ENCODE measurements around the gene LSM12.
"Not testable (repeated sequence)": the region's sequence is repeated elsewhere in the genome, so short reads cannot be mapped to it uniquely, and the experiment has no call there.

LSM12 gene

DNA sequence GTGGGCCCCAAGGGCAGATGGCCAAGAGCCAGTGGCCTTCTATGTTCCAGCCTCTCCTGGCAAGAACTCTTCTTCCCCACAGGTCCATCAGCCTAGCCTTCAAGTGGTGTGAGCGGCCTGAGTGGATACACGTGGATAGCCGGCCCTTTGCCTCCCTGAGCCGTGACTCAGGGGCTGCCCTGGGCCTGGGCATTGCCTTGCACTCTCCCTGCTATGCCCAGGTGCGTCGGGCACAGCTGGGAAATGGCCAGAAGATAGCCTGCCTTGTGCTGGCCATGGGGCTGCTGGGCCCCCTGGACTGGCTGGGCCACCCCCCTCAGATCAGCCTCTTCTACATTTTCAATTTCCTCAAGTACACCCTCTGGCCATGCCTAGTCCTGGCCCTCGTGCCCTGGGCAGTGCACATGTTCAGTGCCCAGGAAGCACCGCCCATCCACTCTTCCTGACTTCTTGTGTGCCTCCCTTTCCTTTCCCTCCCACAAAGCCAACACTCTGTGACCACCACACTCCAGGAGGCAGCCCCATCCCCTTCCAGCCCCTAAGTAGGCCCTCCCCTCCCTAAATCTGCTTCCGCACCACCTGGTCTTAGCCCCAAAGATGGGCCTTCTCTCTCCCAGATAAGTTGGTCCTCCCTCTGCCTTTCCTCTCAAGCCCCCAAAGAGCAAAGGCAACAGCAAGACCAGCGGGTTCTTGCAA is 9.3 kb upstream of the LSM12 start:
- no peak for DNase-seq

DNA sequence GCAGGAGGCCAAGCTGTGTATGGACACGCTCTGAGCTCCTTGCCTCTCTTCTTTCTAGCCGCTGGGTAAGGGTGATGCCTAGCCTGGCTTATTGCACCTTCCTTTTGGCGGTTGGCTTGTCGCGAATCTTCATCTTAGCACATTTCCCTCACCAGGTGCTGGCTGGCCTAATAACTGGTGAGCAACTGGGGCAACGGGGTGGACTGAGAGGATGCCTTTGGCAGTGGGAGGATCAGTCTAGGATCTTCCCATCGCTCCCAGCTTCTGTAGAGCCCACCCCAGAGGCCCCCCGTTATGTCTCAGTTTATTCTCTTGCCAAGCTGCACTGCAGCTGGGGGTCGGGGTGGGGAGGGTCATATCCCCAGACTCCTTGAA is 8.4 kb upstream of the LSM12 start:
- DNase-seq, result no peak

DNA sequence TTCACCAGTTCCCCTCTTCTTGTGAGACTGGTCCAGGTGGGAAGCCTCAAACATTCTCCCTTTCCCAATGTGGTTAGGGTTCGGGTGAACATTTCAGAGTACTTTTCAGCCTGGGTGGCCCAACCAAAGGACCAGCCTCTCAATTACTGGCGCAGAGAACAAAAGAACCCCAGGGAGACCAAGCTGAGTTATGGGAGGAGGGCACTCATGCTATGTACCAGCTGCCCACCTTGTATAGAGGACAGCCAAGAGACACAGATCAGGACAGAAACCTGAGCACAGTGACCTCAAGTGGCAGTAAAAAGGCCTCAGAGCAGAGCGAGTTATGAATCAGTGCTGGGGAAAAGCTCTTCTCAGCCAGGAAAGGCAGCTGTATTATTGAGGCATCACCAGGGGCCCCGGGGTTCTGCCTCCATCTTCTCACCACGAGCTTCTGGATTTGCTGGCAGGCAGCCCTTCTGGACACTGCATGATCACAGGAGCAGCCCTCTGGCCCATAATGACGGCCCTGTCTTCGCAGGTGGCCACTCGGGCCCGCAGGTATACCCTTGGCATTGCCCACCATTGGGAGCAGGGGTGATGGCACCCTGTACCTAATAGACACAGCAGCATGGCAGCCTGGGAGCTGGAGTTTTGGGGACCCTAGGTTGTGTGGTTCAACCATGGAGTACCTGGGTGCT is 7.9 kb upstream of the LSM12 start:
- no peak for DNase-seq

DNA sequence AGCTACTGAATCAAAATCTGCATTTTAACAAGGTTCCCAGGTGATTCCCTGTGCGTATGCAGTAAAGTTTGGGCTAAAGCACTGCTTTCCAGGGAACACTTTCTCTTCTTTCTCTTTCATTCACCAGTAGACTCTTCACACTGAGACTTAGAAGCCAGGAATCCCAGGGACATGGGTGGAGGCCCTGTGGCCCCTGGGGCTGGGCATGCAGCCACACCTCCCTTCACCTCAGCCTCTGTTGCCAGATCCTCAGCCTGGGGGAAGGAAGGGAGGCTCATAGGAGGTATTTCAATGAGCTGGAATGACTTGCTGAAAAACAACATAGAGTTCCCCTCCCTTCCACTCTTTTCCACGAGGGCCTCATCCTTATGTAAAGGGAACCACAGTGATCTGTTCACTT is 5.3 kb upstream of the LSM12 start:
- DNase-seq, result no peak

DNA sequence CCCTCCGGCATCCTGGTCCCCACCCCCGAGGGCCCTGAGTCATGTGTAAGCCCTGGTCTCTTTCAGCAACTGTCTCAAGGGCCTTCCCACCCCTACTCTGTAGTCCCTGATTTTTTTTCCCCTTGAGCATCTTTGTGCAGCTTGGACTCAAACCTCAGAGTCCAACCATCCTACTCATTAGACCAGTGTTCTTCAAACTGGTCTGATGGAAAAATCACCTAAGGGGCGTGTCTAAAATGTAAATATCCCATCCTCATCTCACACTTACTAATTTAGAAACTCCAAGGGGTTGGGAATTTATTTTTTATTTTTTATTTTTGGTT is 4.7 kb upstream of the LSM12 start:
- DNase-seq, result no peak

DNA sequence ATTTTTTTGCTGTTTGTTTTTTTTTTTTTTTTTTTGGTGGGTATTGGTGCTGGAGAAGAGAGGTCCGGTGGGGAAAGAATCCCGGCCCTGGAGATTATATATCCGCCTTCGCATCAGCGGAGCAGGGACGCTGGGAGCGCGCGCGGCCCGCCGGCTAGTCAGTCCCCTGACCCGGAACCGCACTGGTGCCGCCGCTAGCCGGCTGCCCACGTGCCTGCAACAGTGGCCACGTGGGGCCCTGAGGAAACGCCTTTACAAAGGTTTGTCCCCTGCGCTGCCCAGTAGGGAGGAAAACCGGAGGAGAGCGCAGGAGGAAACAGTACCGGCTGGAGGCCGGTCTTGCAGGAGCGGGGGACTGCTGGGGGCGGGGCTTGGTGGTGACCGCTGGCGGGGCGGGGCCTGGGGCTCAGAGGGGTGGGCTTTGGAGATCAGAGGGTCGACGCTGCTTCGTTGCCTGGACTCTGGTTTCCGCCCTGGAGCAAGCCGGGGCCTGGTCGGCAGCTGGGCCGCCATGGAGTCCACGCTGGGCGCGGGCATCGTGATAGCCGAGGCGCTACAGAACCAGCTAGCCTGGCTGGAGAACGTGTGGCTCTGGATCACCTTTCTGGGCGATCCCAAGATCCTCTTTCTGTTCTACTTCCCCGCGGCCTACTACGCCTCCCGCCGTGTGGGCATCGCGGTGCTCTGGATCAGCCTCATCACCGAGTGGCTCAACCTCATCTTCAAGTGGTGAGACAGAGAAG is 4.2 kb upstream of the LSM12 start, which contains the start of gene G6PC3:
Gene G6PC3, plus strand, starts transcription at position 281 of the 743 bp plus-strand sequence. Its CDS starts 231 bp downstream, at position 512.
- DNase-seq, result peak; percentile 98

DNA sequence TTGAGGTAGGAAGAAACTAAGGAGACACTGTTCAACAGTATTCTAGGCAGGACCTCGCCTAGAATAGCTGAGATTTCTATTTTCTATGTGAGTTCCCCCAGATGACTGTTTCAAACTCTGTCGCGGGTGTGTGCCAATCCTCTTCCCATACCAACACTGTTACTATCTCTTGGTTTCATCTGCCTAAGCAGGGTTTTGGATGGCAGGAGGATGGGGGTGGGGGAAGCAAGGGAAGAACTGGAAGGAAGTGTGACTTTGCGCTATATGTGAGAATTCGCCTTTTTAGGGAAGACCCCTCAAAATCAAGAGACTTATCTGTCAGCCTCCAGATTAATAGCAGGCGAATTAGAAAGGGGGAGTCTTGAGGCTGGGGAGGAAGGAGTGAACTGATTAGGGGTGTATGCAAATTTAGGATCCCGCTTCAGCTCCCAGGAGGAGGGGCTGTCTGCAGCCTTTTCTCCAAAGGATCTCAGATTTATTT is 3.5 kb upstream of the LSM12 start:
- DNase-seq, result no peak

DNA sequence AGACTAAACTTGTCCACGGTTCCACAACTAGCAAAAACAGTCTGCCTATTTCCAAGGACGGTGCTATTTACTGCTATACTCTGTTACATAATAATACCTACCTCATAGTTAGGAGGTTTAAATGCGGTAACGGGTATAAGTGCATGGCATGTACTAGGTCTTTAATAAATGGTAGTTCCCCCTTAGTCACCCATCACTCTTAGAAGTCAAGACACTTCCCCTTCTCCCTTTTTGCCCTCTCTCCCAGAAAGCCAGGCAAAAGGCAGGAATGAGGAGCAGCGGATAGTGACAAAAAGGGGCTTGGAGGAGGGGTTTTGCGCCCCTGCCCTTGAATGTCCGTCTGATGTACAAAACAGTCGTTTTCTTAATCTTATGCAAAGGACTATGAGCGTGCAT is 1.1 kb upstream of the LSM12 start:
- no peak for DNase-seq

DNA sequence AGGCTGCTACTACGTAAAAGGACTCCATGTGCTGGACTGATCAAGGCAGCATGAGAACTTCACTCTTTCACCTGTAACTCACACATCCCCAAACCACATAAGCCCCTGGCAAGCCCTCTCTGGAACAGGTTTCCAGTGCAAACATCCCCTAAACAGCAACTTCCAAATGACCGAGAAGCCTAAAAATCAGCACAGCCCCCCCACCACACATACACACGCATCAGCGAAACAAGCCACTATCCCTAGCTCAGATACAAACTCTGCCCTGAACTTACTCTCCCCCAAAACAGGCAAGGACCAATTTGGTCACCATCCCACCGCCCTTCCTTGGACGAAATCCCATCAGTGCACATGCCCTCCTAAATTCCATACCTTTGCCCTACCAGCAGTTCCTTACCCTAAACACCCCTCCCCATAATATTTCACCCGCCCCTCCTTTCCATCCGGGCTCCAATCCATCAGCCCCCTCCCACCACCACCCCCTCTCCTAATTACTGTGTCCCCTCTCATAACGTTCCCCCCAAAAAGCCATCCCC is 735 bp downstream of the LSM12 start:
- no peak for DNase-seq

DNA sequence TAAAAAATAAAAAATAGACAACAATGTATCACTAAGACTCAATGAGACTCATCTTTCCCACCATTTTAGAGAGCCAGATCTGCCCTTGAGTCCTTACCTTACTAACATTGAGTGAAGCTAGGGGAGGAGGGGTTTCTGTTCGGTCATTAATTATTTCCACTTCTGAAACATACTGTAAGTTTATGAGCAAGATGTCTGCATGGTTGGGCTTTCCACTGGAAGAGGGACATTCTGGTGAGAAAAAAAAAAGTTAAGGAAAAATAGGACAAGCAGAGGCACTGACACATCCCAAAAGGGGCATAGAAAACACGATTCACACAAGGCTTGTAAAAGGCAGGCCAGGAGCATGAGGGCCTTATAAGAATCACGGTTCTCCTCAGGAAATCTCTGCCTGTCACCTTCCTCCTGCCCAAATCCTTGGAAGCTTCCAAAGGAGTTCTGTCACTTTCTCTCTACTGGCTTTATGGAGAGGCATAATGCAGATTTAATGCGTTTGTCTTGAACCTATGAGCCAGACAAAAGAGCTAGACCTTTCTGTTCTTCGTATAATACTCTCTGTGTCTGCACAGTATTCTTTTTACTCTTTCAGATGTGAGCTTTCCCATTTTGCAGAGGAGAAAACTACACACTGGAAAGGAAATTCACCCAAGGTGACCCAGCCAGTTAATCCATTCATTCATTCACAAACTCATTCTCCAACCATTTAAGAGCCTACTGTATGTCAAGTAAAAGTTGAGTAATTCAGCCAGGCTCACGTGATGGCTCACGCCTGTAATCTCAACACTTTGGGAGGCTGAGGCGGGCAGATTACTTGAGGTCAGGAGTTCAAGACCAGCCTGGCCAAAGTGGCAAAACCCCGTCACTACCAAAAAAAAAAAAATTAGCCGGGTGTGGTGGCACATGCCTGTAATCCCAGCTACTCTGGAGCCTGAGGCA is 2.5 kb downstream of the LSM12 start:
- no peak for DNase-seq

DNA sequence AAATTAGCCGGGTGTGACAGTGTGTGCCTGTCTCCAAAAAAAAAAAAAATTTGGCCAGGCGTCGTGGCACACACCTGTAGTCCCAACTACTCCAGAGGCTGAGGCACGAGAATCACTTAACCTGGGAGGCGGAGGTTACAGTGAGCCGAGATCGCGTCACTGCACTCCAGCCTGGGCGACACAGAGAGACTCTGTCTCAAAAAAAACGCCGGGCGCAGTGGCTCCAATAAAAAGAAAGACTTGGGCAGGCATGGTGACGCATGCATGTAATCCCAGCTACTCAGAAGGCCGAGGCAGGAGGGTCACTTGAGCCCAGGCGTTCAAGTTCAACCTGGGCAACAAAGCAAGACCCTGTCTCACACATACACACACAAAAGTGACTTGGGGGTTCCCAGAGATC is 3.6 kb downstream of the LSM12 start:
- DNase-seq, result no peak

DNA sequence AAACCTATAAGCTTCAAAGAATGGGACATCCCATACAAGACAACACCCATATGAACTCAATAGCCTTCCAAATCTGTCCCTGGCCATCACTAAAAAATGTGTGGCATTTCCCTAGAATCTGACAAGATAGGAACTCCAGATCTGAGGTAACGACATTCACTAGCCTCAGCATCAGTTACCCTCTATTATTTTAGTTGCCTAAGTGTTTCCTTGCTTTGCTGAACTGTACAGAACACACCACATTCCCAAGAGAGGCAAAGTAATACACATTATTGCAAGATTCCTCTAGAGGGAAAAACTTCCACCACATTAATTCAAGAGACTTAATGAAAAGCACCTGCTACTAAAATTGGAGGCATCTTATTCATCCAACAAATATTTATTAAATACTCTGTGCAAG is 5.0 kb downstream of the LSM12 start:
- DNase-seq, result no peak

DNA sequence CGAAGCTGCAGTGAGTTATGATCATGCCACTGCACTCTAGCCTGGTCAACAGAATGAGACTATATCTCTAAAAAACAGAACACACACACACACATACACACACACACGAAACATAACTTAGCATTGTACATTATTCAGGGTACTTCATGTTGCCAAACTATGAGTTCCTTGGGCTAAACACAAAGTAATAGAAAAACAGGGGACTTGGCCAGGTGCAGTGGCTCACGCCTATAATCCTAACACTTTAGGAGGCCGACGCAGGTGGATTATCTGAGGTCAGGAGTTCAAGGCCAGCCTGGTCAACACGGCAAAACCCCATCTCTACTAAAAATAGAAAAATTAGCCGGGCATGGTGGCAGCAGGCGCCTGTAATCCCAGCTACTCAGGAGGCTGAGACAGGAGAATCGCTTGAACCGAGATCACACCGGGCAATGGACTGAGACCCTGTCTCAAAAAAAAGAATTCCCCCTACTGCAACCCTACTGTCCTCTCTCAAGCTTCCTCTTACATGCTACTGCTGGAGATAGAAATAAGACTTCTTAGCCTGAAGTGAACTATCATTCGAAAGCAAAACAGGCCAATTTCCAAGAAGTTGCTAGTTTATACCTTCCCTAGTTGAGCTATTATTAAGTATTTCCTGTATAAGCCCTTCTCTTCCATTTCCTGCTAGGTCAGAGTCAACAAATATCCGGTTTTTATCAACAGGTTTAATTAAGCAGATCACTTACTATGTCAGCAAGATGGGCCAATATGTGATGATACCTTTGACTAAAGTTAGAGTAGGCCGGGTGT is 7.2 kb downstream of the LSM12 start:
- DNase-seq, result no peak

DNA sequence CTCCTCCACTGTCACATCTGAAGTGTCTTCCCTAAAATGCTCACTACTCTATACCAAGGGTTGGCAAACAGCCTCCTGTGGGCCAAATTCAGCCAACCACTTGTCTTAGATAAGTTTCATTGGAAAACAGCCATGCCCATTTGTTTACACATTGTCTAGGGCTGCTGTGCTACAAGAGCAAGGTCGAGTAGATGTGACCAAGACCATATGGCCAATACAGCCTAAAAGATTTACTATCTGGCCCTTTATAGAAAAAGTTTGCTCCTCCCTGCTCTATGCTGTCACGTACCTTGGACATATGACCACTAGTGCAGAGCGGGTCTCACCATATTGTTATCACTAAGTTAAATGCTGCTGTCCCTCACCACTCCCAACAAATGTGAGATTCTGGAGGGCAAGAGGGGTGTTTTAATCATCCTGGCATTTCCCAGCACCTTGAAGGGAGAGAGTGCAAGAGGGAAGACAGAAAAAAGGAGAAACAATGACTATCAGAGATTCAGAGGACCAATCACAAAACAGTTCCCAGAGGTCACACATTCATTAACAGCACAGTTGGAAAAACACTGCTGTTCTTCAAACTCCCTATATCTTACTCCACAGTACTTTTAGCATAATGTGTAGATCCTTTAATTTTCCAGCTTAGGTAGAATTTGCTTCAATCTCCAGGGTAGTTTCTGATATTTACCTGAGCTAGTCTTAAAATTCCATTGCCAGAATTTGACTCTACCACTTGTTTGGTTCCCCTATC is 13.2 kb downstream of the LSM12 start:
- DNase-seq, result no peak

DNA sequence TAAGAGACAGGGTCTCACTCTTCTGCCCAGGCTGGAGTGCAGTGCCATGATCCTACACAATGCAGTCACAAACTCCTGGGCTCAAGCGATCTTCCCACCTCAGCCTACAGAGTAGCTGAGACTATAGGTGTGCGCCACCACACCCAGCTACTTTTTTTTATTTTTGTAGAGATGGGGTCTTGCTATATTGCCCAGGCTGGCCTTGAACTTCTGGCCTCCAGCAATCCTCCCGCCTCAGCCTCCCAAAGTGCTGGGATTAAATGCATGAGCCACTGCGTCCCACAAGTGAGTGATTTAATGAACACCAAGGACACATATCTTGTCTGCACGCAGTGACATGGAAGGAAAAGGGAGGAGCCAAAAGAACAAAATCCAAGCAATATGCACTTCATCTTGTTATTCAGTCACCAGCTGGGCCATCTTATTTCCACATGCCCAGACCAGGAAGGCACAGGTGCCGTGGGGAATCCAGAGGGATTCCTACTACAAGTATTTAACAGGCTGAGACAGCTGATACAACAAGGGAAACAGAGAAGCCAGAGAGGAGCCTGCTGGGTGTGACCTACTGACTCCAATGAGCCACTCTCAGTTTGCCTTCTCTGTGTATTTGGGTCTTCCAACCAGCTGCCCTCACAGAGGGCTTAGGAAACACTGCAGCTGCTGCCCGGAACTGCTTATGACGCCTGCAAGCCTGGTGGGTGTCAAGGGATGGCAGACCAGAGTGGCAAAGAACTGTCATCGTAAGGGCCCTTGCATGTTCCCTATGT is 17.0 kb downstream of the LSM12 start:
- DNase-seq, result no peak

DNA sequence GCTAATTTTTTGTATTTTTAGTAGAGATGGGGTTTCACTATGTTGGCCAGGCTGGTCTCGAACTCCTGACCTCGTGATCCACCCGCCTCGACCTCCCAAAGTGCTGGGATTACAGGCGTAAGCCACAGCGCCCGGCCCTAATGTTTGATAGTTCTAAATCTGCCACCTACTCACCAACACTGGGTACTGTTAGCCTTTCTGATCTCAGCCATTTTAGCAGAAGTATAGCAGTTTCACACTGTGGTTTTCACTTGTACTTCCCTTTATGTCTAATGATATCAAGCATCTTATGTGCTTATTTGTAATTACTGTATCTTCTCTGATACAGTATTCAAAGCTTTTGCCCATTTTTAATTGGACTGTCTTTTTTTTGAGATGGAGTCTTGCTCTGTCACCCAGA is 19.6 kb downstream of the LSM12 start:
- DNase-seq, result not testable (repeated sequence)

DNA sequence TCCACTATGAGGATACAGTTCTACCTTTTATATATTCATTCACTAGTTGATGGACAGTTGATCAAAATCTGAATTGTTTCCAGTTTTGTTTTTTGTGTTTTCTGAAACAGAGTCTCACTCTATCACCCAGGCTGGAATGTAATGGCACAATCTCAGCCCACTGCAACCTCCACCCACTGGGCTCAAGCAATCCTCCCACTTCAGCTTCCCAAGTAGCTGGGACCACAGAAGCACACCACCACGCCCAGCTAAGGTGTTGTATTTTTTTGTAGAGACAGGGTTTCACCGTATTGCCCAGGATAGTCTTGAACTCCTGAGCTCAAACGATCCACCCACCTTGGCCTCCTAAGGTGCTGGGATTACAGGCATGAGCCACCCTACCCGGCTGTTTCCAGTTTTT is 21.0 kb downstream of the LSM12 start:
- no peak for DNase-seq

DNA sequence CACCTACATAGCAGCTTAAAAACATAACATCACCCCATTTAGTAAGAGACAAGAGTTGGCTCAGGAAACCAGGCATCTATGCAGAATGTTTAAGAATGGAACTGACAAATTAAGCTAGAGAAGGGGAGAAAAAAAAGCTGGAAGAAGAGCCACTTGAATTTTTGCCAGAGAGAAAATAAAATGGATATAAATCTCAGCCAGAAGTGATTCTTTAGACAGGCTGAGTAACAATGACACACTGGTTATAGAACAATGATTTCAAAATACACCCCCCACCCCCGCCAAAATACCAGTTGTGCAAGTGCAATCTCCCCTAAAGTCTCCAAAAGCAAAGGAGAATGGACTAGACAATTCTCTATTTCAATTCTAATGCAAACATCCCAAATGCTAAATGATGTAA is 22.4 kb downstream of the LSM12 start:
- DNase-seq, result no peak

DNA sequence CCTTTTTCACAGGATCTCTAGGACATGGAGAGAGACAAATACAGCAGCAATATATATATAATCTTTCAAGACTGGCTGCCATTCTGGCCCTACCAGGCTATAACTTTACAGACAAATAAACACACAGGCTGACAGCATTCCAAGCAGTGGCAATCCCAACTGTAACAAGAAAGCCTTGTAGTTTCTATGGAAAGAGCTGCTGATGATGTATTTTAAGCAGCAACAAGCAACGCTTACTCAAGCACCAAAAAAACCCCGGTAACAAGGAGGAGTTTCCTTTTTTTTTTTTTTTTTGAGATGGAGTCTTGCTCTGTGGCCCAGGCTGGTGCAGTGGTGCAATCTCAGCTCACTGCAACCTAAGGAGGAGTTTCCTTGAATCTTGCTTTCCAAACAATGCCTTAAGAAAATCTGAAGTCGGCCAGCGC is 23.2 kb downstream of the LSM12 start:
- DNase-seq, result no peak
